ENCODE data around the gene TUBGCP3.

Gene TUBGCP3

GRCh38 chr13:112615391-112615790, 27.4 kb upstream of the TUBGCP3 start:
- DNase-seq = no peak

- DNase-seq = no peak
These were observed 26.9 kb upstream of the TUBGCP3 start for GRCh38 chr13:112614835-112615234.

- DNase-seq = no peak
These were observed 20.3 kb upstream of the TUBGCP3 start for GRCh38 chr13:112608212-112608611.

- peak; percentile 87 for DNase-seq
These were observed 18.4 kb upstream of the TUBGCP3 start for GRCh38 chr13:112606109-112607001.

- DNase-seq = no peak
These were observed 17.6 kb upstream of the TUBGCP3 start for GRCh38 chr13:112605531-112605990.

GRCh38 chr13:112603641-112604225, 15.8 kb upstream of the TUBGCP3 start:
- no peak for DNase-seq

- no peak for DNase-seq
These were observed 14.2 kb upstream of the TUBGCP3 start for GRCh38 chr13:112602189-112602588.

GRCh38 chr13:112601371-112601770, 13.4 kb upstream of the TUBGCP3 start:
- DNase-seq = no peak

- DNase-seq = no peak
These were observed 8.3 kb upstream of the TUBGCP3 start for GRCh38 chr13:112596235-112596634.

- DNase-seq = no peak
These were observed 4.7 kb upstream of the TUBGCP3 start for GRCh38 chr13:112592647-112593046.

GRCh38 chr13:112592181-112592580, 4.2 kb upstream of the TUBGCP3 start:
- no peak for DNase-seq

GRCh38 chr13:112588490-112589297, 741 bp upstream of the TUBGCP3 start:
- no peak for DNase-seq

- DNase-seq = peak; percentile 88
These were observed 665 bp downstream of the TUBGCP3 start for GRCh38 chr13:112587212-112587763.

- DNase-seq = no peak
These were observed 1.5 kb downstream of the TUBGCP3 start for GRCh38 chr13:112586334-112586960.

GRCh38 chr13:112583592-112584277, 4.2 kb downstream of the TUBGCP3 start:
- no peak for DNase-seq

GRCh38 chr13:112582263-112582662, 5.7 kb downstream of the TUBGCP3 start:
- DNase-seq = no peak

GRCh38 chr13:112580912-112581311, 7.0 kb downstream of the TUBGCP3 start:
- no peak for DNase-seq

- no peak for DNase-seq
These were observed 7.7 kb downstream of the TUBGCP3 start for GRCh38 chr13:112580211-112580610.

GRCh38 chr13:112579310-112579843, 8.6 kb downstream of the TUBGCP3 start:
- no peak for DNase-seq

GRCh38 chr13:112576768-112577167, 11.2 kb downstream of the TUBGCP3 start:
- DNase-seq = no peak

GRCh38 chr13:112576191-112576590, 11.8 kb downstream of the TUBGCP3 start:
- DNase-seq = no peak

GRCh38 chr13:112575675-112576074, 12.3 kb downstream of the TUBGCP3 start:
- no peak for DNase-seq

Data from 8988T (cell line).